ENCODE measurements around the gene RMI2.

Gene RMI2

DNA sequence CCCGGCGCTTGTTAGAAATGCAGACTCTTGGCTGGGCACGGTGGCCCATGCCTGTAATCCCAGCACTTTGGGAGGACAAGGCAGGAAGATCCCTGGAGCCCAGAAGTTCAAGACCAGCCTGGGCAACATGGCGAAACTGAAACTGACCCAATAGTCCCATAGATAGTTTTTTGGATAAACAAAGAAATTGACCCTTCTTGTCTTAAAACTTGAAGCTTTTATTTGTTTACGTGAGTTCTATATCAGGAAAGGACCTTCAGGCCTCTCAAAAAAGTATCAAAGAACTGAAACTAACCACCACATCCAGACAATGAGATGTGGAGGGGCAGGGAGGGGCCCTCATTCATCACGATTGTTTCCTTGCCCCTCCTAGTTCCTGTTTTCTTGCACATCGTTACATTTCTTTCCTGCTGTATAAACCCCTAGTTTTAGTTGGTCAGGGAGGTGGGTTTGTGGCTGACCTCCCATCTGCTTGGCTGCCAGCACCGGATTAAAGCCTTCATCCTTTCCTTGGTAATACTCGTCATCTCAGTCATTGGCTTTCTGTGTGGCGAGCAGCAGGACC, 34.2 kb upstream of the RMI2 start:
- no peak for DNase-seq

DNA sequence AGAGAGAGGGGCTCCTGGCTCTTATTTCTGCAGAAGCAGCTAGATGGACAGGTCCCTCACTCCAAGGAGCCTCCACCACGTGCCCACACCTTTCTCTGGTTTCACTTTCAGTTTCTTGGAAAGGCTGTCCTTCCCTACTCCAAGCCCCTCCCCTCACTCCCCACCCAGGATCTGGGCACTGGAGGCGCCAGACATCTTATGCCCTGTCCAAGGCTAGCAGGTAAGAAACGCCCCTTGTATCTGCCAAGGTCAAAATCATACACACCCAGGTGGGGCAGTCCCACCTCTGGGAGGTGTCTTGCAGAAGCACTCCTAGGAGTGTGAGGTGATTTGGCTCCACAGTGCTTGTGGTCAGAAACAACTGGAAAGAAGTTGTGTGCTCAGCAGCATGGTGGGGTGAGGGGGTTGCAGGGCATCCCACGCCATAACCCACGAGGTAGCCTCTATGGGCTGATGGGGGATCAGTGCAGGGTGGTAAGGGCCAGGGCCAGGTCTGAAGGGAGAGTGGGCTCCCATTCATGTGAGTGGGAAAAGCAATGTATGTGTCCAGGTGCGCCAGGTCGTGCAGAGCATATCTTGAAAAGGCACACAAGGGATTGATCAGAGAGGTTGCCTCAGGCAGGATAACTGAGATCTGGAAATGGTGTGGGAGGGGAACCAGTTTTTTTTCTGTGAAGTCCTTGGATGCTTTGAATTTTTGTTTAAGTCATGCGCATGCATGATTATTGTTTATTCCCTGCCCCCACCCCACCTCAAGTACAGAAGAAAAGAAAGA, 32.4 kb upstream of the RMI2 start:
- DNase-seq = peak; percentile 48

DNA sequence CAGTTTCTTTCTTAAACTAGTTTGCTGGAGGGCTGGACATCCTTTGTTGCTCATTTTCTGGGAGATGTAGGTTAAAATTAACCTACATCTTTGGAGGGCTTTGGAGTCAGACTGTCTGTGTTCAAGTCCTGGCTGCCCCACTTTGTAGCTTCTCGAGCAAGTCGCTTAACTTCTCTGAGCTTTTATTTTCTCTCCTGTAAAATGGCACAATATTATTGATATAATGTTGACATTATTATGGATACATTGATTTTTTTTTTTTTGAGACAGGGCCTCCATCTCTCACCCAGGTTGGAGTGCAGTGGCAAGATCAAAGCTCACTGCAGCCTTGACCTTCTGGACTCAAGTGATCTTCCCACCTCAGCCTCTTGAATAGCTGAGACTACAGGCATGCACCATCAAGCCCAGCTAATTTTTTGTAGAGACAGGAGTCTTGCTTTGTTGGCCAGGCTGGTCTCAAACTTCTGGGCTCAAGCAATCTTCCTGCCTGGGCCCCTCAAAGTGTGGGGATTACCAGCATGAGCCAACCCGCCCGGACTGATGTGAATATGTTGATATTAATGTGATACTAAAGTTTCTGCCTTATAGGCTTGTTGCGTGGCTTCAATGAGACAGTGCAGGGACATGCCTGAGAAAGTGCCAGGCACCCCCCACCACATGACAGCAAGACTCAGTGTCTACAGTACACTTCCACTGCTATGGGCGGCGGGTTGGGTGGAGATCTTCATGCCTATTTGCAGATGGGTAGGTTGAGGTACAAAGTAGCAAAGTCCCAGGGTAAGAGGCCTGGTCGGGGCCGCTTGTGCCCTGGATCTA, 31.6 kb upstream of the RMI2 start:
- no peak for DNase-seq

DNA sequence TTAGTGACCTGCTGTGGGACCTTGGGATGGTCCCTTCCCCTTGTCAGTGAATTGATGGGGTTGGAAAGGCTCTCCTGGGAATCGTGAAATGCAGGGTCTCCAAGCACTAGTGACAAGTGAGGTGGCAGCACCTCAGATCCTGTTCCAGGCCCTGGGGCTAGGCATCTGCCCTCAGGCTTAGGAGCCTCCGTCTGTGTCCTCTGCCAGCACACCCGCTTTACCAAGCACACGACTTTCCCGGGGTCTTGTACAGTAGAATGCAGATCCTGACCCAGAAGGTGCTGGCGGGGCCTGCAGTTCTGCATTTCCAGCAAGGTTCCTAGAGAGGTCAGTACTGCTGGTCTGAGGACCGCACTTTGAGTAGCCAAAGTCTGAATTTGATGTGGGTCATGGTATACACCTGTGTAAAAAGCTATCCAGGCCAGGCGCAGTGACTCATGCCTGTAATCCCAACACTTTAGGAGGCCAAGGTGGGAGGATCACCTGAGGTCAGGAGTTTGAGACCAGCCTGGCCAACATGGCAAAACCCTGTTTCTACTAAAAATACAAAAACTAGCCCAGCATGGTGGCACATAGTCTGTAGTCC, 30.9 kb upstream of the RMI2 start:
- no peak for DNase-seq

DNA sequence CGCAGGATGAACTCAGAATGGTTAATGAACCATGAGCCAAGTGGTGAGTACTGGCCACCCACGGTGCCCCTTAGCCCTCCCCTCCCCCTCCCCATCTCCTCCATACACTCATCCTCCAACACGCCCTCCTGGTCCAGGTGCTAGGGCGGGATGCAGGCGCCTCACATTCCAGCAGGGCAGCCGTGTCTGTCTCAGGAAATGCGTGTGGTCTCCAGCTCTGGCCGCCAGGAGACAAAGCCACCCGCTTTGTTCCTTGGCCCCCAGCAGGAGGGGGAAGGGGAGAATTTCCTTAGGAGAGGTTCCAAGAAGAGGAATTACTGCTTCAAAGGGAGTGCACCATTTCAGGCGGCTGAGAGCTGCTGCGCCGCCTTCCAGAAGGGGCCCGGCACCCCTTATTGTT, 29.7 kb upstream of the RMI2 start:
- peak; percentile 96 for DNase-seq

DNA sequence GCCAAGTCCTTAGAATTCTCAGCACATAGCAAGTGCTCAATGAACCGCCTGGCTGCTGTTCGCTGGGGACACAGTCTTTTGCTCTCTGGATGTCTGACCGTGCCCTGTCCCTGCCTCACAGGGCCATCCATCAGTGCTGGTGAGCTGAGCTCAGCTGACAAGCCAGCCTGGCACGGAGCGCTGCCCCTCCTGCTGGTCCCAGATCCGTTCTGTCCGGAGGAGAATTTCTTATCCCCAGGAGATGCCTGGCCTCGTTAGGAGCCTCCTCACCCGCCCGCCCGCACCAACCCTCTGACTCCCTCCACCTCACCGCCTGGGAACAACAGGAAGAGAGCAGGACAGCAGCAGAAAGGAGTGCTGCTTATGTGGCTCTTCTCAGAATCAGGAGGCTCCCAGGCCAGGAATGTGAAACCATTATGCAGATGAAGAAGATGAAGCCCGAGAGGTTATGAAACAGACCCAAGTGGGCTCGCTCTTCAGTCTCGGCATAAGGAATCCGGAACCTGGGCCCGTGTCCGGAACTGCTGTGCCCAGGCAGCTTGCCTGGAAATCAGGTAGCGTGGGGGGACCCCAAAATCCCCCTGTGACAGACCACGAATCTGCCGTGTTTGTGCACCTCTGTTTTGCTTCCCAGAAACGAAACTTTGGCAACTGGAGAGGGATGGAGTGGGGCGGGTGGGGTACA, 28.8 kb upstream of the RMI2 start:
- DNase-seq = peak; percentile 70

DNA sequence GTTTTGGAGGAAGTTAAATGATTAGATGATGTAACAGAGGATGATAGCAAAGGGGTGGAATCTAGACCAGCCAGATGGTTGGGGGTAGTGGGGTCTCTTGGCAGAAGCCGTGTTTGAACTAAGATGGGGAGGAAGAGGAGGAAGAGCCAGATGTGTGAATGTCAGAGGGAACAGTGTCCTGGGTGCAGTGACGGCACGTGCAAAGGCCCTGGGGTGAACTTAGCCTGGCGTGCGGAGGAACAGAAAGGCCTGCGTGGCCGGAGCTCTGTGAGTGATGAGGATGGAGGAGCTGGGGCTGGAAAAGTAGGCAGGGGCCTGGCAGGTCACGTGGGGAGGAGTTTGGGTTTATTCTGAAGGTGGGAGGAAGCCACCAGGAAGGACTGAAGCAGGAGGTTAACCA, 26.4 kb upstream of the RMI2 start:
- DNase-seq = no peak

DNA sequence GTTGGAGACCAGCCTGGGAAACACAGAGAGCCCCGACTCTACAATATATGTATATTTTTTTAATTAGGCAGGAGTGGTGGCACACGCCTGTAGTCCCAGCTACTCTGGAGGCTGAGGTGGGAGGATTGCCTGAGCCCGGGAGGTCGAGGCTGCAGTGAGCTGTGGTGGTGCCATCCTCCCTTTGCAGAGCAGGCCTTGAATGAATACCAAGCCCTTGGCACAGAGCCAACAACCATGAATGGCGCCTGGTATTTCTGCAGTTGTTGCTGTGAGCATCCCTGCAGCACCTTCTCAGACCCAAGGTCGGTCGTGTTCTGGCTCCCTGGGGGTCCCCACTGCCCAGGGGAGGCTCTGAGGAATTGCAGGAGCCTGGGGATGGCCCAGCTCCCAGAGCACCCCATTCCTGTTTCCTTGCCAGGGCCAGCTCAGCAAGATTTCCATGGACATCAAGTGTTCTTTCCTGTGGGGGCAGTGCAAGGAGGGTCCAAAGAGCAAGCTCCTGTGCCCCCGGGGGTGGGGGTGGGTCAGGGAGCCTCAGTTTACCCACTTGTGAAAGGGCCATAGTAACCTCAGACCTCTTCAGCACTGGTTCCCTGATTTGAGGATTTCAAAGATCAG, 25.6 kb upstream of the RMI2 start:
- no peak for DNase-seq

DNA sequence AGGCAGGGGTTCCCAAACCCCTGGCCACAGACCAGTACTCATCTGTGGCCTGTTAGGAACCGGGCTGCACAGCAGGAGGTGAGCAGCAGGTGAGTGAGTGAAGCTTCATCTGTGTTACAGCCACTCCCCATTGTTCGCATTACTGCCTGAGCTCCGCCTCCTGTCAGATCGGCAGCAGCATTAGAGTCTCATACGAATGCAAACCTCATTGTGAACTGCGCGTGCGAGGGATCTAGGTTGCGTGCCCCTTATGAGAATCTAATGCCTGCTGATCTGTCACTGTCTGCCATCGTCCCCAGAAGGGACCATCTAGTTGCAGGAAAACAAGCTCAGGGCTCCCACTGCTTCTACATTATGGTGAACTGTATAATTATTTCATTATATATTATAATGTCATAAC, 25.1 kb upstream of the RMI2 start:
- DNase-seq = no peak

DNA sequence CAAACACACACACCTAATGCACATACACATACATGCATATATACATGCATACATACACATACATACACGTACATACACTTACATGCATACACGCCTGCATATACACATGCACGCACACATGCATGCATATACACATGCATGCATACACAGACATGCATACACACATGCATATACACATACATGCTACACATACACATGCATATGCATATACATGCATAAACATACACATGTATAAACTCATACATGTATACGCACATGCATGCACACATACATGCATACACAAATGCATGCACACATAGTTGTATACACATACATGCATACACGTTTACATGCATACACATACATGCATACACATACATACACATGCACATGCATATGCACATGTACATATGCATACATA, 23.6 kb upstream of the RMI2 start:
- no peak for DNase-seq

DNA sequence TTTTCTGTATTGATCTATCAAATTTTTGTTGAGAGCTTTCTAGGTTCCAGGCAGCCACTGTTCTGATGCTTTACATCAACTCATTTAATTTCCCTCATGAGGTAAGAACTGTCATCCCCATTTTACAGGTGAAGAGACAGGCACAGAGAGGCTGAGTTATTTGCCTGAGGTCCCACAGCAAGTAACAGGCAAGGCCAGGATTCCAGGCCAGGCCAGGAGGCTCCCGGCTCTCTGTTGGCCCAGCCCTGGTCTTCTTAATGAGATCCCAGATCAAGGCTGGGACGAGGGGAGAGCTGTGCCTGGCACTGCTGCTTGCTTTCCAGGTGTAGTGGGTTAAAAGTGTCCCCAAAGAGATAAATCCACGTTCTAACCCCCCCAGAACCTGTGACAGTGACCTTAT, 22.4 kb upstream of the RMI2 start:
- no peak for DNase-seq

DNA sequence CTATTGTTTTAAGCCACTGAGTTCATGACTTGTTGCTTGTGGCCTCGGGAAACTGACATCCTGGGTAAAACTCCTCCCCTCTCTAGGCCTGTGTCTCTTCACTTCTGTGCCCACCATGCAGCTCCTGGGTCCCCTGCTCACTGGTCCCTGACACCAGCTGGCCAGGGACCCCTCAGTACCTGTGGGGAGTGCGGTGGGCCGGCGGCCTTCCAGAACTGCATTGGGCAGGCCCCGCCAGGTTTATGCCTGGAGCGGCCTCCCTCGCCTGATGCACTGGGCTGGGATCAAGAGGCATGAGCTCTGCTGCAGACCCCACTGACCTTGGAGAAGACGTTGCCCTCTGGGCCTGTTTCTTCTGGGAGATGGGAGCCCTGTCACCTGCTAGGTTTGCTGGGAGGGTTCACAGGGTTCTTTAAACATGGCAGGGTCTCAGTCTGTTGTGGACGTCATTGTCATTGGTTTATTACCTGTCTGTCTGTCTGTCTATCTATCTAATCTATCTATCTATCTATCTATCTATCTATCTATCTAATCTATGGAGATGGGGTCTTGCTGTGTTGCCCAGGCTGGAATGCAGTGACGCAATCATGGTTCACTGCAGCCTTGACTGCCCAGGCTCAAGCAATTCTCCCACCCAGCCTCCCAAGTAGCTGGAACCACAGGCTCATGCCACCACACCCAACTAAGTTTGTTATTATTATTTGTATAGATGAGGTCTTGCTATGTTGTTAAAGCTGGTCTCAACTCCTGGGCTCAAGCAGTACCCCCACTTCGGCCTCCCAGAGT, 21.5 kb upstream of the RMI2 start:
- no peak for DNase-seq

DNA sequence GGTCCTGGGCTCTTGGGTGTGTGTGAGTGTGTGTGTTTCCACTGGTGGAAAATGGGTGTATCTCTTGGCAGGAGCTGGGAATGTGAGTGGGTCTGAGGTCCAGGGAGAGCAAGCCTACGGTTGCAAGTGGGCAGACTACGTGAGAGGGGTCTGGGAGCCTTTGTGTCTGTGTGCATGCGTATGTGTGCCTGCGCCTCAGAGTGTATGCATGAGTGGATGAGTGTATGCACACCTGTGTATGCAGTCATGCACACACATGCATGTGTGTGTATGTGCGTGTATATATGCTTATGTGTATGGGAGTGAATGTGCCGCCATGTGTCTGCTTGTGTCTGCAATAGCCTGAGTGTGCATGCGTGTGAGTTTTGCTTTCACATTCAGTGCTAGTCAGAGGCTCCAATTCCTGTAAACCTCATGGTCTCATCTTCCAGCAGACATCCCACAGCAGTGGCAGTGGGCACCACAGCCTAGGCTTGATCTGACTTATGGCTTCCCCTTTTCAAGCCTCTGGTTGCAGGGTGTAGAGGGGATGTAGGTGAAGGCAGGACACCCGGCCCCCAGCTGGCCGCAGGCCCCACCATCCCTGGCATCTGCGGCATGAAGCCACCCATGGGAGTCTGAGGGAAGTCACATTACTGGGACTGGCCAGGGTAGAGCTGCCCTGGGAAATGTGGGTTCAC, 19.7 kb upstream of the RMI2 start:
- no peak for DNase-seq

DNA sequence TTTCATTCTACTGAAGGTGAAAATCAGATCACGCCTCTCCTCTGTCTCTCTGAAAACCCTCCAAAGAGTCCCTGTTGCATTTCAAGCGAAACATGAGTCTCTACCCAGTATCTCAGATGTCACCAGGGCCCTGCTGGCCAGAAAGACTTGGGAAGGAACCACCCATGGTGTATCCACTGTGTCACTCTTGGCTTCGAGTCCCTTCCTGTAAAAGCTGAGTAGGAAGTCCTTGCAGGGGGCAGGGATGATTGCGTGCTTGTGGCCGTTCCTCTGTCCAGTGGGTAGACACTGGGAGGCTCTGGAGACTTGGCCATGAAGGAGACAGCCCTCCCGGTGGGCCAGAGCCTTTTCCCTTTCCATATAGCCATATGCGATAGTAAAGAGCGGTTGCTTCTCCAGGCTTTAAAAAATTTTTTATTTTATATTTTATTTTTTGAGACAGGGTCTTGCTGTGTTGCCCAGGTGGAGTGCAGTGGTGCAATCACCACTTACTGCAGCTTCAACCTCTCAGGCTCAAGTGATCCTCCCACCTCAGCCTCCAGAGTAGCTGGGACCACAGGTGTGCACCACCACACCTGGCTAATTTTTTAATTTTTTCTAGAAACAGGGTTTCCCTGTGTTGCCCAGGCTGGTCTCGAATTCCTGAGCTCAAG, 19.0 kb upstream of the RMI2 start:
- DNase-seq = no peak

DNA sequence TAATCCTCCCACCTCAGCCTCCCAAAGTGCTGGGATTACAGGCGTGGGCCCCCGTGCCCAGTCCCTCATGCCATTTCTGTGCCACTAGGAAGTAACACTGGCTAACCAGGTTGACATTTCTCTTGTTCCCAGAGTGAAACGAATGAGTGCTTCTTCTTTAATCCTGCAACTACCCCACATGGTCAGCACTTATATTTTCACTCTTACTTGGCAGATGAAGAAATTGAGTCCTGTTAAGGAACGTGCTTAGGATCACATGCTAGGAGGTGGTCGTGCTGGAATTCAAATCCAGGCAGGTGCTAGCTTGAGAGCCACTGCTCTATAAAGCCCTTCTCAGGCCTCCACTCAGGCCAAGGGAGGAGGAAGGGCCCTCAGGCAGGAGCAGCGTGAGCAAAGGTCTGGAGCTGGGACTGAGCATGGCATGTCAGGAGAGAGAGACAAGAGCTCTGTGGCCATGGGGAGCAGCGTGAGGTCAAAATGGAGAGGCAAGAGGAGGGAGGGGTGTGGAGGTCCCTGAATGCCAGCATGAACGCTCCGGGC, 18.5 kb upstream of the RMI2 start:
- no peak for DNase-seq

DNA sequence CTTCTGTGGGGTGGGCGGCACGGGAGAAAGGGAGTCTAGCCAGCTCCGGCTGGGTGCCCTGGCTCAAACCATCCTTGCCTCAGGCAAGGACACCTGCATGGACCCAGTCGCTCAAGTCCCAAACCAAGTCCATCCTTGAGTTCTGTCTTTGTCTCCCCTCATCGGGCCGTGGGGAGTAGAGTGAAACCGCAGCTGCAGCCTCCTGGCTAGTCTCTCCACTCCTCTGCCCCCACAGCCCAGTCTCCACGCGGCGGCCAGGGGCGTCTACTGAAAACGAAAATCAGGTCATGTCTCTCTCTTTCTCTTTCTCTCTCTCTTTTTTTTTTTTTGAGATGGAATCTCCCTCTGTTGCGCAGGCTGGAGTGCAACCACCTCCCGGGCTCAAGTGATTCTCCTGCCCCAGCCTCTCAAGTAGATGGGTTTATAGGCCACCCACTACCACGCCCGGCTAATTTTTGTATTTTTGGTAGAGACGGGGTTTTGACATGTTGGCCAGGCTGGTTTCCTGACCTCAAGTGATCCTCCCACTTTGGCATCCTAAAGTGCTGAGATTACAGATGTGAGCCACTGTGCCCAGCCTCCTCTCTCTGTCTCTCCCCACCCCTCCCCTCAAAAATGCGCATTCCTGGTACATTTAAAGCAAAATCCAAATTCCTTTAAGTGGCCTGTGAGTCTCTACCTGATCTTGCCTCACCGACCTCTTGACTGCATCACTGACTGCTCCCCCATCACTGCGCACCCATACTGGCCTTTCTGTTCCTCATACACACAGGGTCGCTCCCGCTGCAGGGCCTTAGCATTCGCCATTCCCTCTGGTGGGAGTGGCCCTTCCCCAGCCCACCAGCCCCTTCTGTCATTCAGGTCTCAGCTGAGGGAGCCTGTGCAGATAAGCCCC, 17.7 kb upstream of the RMI2 start:
- DNase-seq = no peak

DNA sequence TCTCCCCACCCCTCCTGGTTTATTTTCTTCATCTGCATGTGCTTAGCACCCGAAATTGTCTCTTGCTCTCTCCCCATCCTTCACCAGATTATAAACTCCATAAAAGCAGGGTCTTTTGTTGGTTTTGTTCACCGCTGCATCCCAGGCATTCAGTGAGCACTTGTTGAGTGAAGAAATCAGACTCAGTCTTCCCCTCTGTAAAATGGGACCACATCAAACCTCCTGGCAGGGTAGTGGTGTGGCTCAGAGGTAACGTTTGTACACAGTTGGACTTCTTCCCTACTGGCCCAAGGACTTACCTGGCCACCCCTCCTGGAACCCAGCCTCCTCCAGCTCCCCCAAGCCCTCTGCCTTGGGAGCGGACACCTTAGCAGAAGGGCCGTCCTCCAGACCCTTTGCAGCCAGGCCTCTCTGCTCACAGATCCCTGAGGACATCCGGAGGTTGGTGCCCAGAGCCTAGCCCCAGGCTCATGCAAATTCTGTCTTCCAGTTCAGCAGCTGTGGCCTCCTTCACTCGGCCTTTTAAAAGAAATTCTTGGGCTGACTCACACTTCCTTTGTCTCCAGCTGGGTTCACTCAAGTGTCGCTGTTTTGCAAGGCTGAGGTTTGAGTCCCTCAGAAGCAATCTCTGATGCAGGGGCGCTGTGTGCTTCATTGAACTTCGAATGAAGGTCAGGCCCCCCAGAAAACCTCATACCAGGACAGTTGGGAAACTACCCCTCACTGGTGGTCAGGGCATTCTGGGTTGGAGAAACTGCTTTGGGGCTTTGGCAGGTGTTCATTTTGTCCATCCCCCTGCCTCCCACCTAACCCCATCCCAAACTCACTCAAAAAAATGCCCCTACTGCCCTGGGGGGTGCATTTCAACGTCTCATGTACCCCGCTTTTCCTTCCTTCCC, 16.8 kb upstream of the RMI2 start:
- peak; percentile 86 for DNase-seq

DNA sequence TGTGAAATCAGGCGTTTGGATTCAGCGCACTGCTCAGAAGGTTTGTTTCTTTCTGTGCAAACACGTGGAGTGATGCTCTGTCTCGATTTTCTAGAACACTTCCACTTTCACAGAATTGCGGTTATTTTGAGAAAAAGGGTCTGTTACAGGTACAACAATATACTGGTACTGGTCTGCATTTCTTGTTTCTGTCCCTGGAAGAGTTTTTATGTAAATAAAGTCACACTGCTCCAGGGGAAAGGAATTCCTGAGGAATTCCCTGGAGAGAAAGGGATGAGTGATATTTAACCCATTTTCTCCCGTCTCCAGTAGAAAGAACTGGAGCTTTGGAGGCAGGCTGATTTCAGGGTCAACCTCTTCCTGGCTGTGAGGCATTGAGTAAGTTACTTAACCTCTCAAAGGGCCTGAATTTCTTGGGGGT, 16.2 kb upstream of the RMI2 start:
- DNase-seq = peak; percentile 63
